Endothelial cell (in vitro differentiated cells): ENCODE results near the gene PARD6A. TPM values are rescaled to one million over a fixed set of nuclear protein-coding genes. Genes with fewer than 3 reads are reported as not detected.

Experiments used
- DNase-seq: peaks from one replicate; pipeline ENCODE4 v3.0.0; 2021; ENCODE audit warnings: low spot score
- H3K27ac Mint-ChIP-seq: one replicate; pipeline ENCODE4 v1.8.0; 2021; ENCODE audit warnings: mixed read lengths, inconsistent platforms; ENCODE audit not compliant: unreplicated experiment
- H3K27me3 Mint-ChIP-seq: one replicate; pipeline ENCODE4 v1.8.0; 2021; ENCODE audit warnings: mild to moderate bottlenecking, moderate library complexity, mixed read lengths, inconsistent platforms; ENCODE audit not compliant: unreplicated experiment
- H3K36me3 Mint-ChIP-seq: one replicate; pipeline ENCODE4 v1.8.0; 2021; ENCODE audit warnings: mild to moderate bottlenecking, low read depth, mixed read lengths, inconsistent platforms; ENCODE audit not compliant: unreplicated experiment
- H3K4me1 Mint-ChIP-seq: one replicate; pipeline ENCODE4 v1.8.0; 2021; ENCODE audit warnings: mild to moderate bottlenecking, mixed read lengths, inconsistent platforms; ENCODE audit not compliant: unreplicated experiment
- H3K4me3 Mint-ChIP-seq: one replicate; pipeline ENCODE4 v1.8.0; 2021; ENCODE audit warnings: mild to moderate bottlenecking, mixed read lengths, inconsistent platforms; ENCODE audit not compliant: unreplicated experiment
- H3K9me3 Mint-ChIP-seq: one replicate; pipeline ENCODE4 v1.8.0; 2021; ENCODE audit warnings: mixed read lengths, inconsistent platforms; ENCODE audit not compliant: unreplicated experiment
- total RNA-seq: library from RNA; stranded (reverse); fragmentation: NEBNext Ultra II Directional; extraction: Animal tissue kit (Norgen Biotek cat#: 25700); gene quantifications from one replicate; pipeline ENCODE4 v1.2.1, GENCODE V29; 2021; ENCODE audit not compliant: unreplicated experiment
- TF ChIP-seq, protein P1 (sequence below): fragments of 200-600 bp; sonication (generic); IDR thresholded peaks from one replicate; pipeline ENCODE4 v1.5.0; 2021; ENCODE audit warnings: antibody characterized with exemption; ENCODE audit not compliant: unreplicated experiment

The PARD6A gene
- total RNA-seq, 1 donor from 2014 or later: 1.2 TPM

DNA sequence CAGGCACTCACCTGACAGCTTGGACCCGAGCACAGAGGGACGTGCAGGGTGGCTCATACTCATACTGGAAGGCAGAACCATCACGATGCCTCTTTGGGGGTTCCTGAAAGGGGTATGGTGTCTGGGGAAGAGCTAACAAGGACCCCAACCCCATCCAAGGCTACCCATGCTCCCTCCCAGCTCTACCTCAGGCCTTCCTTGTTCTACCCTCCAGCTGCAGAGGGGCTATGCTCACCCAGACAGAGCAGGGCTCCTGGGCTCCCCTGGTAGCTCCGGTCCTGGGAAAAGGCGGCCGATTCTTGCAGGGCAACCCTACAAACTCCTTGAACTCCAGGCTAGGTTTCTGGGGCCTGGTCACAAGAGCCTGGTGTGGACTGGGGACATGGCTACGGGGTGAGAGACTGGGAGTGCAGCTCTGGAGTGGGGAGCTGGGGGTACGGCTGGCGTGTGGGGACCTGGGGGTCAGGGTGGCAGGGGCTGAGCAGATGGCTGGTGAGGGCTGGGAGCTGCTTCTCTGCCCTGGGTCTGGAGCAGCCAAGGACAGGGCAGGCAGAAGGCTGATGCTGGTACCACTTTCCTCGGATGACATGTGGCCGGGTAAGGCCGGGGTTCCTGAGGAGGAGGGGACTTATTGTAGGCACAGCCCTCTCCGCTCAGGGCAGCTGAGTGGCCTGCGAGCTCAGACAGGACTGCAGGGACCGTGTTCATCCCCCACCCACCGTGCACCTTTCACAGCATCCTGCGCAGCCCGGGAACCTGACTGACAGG, 2.8 kb upstream of the PARD6A start:
- no peak overlapping the region for H3K27ac Mint-ChIP-seq
- TF ChIP-seq, protein P1, sequence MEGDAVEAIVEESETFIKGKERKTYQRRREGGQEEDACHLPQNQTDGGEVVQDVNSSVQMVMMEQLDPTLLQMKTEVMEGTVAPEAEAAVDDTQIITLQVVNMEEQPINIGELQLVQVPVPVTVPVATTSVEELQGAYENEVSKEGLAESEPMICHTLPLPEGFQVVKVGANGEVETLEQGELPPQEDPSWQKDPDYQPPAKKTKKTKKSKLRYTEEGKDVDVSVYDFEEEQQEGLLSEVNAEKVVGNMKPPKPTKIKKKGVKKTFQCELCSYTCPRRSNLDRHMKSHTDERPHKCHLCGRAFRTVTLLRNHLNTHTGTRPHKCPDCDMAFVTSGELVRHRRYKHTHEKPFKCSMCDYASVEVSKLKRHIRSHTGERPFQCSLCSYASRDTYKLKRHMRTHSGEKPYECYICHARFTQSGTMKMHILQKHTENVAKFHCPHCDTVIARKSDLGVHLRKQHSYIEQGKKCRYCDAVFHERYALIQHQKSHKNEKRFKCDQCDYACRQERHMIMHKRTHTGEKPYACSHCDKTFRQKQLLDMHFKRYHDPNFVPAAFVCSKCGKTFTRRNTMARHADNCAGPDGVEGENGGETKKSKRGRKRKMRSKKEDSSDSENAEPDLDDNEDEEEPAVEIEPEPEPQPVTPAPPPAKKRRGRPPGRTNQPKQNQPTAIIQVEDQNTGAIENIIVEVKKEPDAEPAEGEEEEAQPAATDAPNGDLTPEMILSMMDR: no peak
- DNase-seq: no peak
- peaks cover 27% of the 10 kb centered on the region for H3K27me3 Mint-ChIP-seq
- no peaks in the 10 kb centered on the region for H3K9me3 Mint-ChIP-seq
- no peak overlapping the region for H3K4me3 Mint-ChIP-seq
- H3K4me1 Mint-ChIP-seq: peaks cover 2% of the 10 kb centered on the region
- H3K36me3 Mint-ChIP-seq: peaks cover 6% of the 10 kb centered on the region

DNA sequence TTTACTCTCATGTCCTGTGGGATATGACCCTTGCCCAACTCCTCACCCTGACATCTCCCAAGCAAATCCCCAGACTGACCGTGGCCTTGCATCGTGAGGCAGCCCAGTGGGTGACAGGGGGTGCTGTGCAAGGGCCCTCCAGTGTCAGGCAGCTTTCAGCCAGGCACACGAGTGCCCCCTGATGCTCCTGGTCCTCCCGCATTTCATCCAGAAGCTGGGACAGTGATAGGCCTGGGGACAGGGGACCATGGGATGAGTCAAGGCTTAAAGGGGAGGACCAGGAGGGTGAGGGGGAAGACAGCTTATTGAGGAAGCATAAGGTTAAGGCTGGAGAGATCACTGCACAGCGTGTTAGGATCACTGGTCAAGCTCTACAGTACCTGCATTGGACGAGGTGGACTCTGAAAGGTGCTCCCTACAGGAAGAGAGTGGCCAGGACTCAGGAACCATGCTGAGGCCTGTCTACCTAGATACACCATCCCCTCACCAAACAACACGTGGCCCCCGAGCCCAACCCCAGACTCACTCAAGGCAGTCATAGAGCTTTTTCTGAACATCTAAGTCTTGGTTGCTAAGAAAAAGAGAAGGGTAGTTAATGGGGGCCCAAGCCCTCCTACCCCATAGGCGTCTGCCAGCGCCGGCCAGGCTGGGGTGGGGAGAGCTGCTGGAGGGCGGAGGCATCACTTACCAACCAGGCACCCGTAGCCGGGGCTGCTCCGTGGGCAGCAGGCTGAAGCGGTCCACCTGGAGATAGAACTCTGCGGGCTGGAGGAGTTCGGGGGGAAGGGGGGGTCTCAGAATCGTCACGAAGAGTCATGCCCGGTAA, 1.7 kb upstream of the PARD6A start:
- H3K9me3 Mint-ChIP-seq: no peaks in the 10 kb centered on the region

DNA sequence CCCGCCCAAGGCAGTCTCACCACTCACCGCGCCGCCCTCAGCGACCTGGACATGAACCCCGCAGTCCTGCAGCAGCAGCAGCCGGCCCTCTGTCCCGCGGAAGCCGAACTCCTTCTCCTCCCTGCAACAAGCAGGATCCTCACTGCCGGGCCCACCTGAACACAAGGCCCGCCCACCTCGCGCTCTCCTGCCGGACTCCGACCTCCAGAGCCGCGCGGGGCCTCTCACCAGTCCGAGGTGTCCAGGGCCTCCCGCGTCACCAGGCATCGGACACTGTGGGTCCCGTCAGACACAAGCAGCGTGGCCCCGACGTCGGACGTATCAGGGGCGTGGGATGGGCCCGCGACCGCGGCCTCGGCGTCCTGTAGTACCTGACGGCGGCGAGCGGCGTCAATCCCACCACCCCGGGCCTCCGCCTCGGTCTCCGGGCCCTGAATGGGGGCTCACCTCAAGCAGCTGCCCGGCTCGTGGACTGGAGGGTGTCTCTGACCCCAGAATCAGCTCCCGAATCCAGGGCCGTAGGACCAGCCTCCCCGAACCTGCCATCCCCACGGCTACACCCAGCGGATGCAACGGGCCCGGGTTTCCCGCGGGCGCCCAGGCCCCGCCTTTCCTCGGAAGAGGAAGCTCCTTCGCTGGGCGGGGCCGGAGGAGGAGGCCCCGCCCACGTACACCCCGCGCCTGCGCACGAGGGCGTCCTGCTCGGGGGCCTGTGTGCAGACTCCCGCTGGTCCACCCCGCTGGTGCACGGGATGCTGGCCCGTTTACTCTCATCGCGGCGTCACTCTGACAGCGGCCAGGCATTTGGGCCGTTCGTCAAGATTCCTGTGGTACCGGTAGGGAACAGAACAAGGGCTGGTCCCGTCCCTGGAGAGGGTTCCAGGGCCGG, 841 bp upstream of the PARD6A start, which contains the start of gene ACD:
Gene ACD (minus strand): TSS at position 586 of the 889 bp plus-strand sequence. CDS start 40 bp downstream, at position 546.
- peaks cover 13% of the 10 kb centered on the region for H3K36me3 Mint-ChIP-seq

More for the DNA sequence above, 1.7 kb upstream of the PARD6A start:
- Mint-ChIP-seq H3K4me3 (peak overlapping the region; percentile 86), H3K27me3 (peaks cover 26% of the 10 kb centered on the region), H3K27ac (peak overlapping the region; percentile 24), H3K4me1 (peaks cover 1% of the 10 kb centered on the region), H3K36me3 (peaks cover 7% of the 10 kb centered on the region)
- TF ChIP-seq, protein P1: no peak
- no peak for DNase-seq

DNA sequence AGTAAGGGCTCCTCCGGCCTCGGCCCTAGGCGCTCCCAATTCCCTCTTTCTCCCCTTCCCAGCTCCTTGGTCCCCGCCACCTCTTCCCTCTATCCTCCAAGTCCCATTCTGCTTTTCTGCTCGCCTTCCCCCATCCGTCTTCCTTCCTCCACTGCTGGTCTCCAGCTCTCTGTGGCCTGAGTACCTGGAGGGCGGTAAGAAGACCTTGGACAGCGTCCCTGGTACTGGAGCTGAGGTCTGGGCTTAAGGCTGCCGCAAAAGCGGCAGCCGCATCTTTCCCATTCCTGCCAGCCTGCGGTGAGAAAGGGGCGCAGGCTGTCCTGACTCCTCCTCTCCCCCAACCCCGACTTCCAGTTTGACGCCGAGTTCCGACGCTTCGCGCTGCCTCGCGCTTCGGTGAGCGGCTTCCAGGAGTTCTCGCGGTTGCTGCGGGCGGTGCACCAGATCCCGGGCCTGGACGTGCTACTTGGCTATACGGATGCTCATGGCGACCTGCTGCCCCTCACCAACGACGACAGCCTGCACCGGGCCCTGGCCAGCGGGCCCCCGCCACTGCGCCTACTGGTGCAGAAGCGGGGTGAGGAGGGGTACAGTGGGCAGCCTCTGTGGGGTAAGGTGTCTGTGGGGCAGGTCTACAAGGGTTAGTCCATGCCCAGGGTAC, 471 bp downstream of the PARD6A start:
- H3K9me3 Mint-ChIP-seq: no peaks in the 10 kb centered on the region
- peak; percentile 48 for DNase-seq
- H3K4me3 Mint-ChIP-seq: peak overlapping the region; percentile 91
- peaks cover 7% of the 10 kb centered on the region for H3K36me3 Mint-ChIP-seq
- peaks cover 19% of the 10 kb centered on the region for H3K27me3 Mint-ChIP-seq
- TF ChIP-seq, protein P1: no peak
- peaks cover 8% of the 10 kb centered on the region for H3K4me1 Mint-ChIP-seq
- H3K27ac Mint-ChIP-seq: peak overlapping the region; percentile 67

More for the DNA sequence above, 841 bp upstream of the PARD6A start, which contains the start of gene ACD:
- DNase-seq: peak; percentile 90
- TF ChIP-seq, protein P1: no peak
- Mint-ChIP-seq H3K4me1 (peaks cover 8% of the 10 kb centered on the region), H3K27ac (peak within 1 kb of the TSS; percentile 75), H3K4me3 (peak within 1 kb of the TSS; percentile 92), H3K9me3 (no peaks in the 10 kb centered on the region), H3K27me3 (peaks cover 27% of the 10 kb centered on the region)
